ENCODE results near the gene NAA40. TPM values are rescaled to one million over a fixed set of nuclear protein-coding genes. Genes with fewer than 3 reads are reported as not detected.

Gene NAA40
- total RNA-seq, 1 donor from 2014 or later: 19.7 TPM

GRCh38 chr11:64001484-64002420 lies 63.0 kb downstream of the NAA40 start:
- intact Hi-C loops (cut with micrococcal nuclease): loop anchor here (5.0 kb wide), 1 partner anchor 146 kb away; no protein-coding TSS in a partner anchor

GRCh38 chr11:64003807-64004589 lies 65.2 kb downstream of the NAA40 start:
- H3K27me3 ChIP-seq (ENCODE audit: low read depth): no peaks in the 10 kb centered on the region
- TF ChIP-seq, protein P1, sequence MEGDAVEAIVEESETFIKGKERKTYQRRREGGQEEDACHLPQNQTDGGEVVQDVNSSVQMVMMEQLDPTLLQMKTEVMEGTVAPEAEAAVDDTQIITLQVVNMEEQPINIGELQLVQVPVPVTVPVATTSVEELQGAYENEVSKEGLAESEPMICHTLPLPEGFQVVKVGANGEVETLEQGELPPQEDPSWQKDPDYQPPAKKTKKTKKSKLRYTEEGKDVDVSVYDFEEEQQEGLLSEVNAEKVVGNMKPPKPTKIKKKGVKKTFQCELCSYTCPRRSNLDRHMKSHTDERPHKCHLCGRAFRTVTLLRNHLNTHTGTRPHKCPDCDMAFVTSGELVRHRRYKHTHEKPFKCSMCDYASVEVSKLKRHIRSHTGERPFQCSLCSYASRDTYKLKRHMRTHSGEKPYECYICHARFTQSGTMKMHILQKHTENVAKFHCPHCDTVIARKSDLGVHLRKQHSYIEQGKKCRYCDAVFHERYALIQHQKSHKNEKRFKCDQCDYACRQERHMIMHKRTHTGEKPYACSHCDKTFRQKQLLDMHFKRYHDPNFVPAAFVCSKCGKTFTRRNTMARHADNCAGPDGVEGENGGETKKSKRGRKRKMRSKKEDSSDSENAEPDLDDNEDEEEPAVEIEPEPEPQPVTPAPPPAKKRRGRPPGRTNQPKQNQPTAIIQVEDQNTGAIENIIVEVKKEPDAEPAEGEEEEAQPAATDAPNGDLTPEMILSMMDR (IDR thresholded peaks at IDR 0.05; ENCODE audit: borderline replicate concordance): no peak
- H3K36me3 ChIP-seq: no peaks in the 10 kb centered on the region
- no peak overlapping the region for H3K27ac ChIP-seq (replicated peaks)
- H3K4me1 ChIP-seq: peaks cover 64% of the 10 kb centered on the region
- no peak overlapping the region for H3K4me3 ChIP-seq
- H3K9me3 ChIP-seq (replicated peaks): no peaks in the 10 kb centered on the region
- intact Hi-C loops (cut with micrococcal nuclease): loop anchor here (5.0 kb wide), 1 partner anchor 143 kb away; no protein-coding TSS in a partner anchor
- DNase-seq: no peak

More at GRCh38 chr11:64001484-64002420, 63.0 kb downstream of the NAA40 start:
- Histone ChIP-seq H3K27ac (replicated peaks) (peak overlapping the region; percentile 1), H3K36me3 (peaks cover 19% of the 10 kb centered on the region), H3K27me3 (ENCODE audit: low read depth) (no peaks in the 10 kb centered on the region), H3K4me3 (peak overlapping the region; percentile 59), H3K9me3 (replicated peaks) (no peaks in the 10 kb centered on the region), H3K4me1 (peaks cover 53% of the 10 kb centered on the region)
- DNase-seq: peak; percentile 36
- TF ChIP-seq, protein P1 (IDR thresholded peaks at IDR 0.05; ENCODE audit: borderline replicate concordance): no peak

DNA sequence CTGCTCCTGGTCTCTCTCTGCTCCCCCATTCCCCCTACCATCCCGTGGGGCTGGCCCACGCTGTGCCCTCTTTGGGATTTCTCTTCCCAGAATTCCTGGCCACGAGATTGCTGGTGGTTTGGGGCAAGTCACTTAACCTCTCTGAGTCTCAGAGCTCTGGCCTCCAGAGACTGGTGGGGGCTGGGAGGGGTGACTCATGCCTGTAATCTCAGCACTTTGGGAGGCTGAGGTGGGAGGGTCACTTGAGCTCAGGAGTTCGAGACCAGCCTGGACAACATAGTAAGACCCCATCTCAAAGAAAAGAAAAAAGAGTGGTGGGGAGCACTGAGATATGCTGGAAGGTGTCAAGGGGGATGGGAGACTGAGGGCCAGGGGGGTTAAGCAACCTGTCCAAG lies 65.8 kb downstream of the NAA40 start:
- H3K4me1 ChIP-seq: peaks cover 59% of the 10 kb centered on the region
- no peak overlapping the region for H3K27ac ChIP-seq (replicated peaks)

DNA sequence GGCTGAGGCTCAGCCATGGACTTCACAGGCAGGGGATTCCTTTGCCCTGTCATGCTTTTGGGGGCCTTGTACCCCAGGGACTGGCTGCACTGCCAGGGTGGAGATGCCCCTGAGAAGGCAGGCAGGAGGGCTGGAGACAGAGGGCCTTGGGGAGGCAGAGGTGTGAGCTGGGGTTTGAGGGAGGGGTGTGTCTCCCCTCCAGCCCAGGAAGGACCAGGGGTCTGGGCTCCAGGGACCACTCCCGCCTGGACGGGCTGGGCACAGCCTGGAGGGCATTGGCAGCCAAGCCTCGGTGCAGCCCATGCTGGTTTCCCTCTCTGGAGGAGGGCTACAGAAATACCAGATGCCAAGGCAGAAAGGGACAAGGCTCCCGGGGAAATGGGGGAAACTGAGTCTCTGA lies 66.9 kb downstream of the NAA40 start:
- no peaks in the 10 kb centered on the region for H3K36me3 ChIP-seq
- intact Hi-C loops (cut with micrococcal nuclease): no loop called here
- H3K9me3 ChIP-seq (replicated peaks): no peaks in the 10 kb centered on the region
- peaks cover 48% of the 10 kb centered on the region for H3K4me1 ChIP-seq
- TF ChIP-seq, protein P1 (IDR thresholded peaks at IDR 0.05; ENCODE audit: borderline replicate concordance): no peak
- no peak overlapping the region for H3K27ac ChIP-seq (replicated peaks)
- H3K4me3 ChIP-seq: no peak overlapping the region
- no peaks in the 10 kb centered on the region for H3K27me3 ChIP-seq (ENCODE audit: low read depth)
- DNase-seq: no peak

More for the DNA sequence above, 65.8 kb downstream of the NAA40 start:
- Histone ChIP-seq H3K9me3 (replicated peaks) (no peaks in the 10 kb centered on the region), H3K36me3 (no peaks in the 10 kb centered on the region), H3K4me3 (no peak overlapping the region), H3K27me3 (ENCODE audit: low read depth) (no peaks in the 10 kb centered on the region)
- DNase-seq: no peak
- intact Hi-C loops (cut with micrococcal nuclease): loop anchor here (5.0 kb wide), 1 partner anchor 143 kb away; no protein-coding TSS in a partner anchor
- TF ChIP-seq, protein P1 (IDR thresholded peaks at IDR 0.05; ENCODE audit: borderline replicate concordance): no peak

- no peaks in the 10 kb centered on the region for H3K9me3 ChIP-seq (replicated peaks)
- intact Hi-C loops (cut with micrococcal nuclease): no loop called here
- peaks cover 40% of the 10 kb centered on the region for H3K4me1 ChIP-seq
- no peaks in the 10 kb centered on the region for H3K36me3 ChIP-seq
- TF ChIP-seq, protein P1 (IDR thresholded peaks at IDR 0.05; ENCODE audit: borderline replicate concordance): no peak
- H3K4me3 ChIP-seq: no peak overlapping the region
- no peak overlapping the region for H3K27ac ChIP-seq (replicated peaks)
- DNase-seq: no peak
- H3K27me3 ChIP-seq (ENCODE audit: low read depth): no peaks in the 10 kb centered on the region
These were observed 67.6 kb downstream of the NAA40 start for GRCh38 chr11:64006398-64006797.
